Right atrium auricular region (tissue), 2 donors: ENCODE measurements around the gene ADM5. TPM values are rescaled to one million over a fixed set of nuclear protein-coding genes. Genes with fewer than 3 reads are reported as not detected.

Source experiments
- DNase-seq: peaks from one replicate; pipeline ENCODE4 v3.0.0-alpha.2; 2019; ENCODE audit warnings: low spot score
- H3K27ac ChIP-seq, 2 donors: fragments of 200-600 bp; sonication (generic); 1 replicate in 1 of 2; 2 replicates in 1 of 2; pipeline ENCODE4 v1.5.1; 2016 to 2019
- H3K27me3 ChIP-seq, 2 donors: fragments of 200-600 bp; sonication (generic); one replicate each; pipeline versions ENCODE4 v1.5.1 to v1.6.0; 2017 to 2019
- H3K36me3 ChIP-seq: fragments of 200-600 bp; sonication (generic); one replicate; pipeline ENCODE4 v1.5.1; 2016
- H3K4me1 ChIP-seq, 2 donors: fragments of 200-600 bp; sonication (generic); one replicate each; pipeline versions ENCODE4 v1.5.1 to v1.6.0; 2017 to 2019
- H3K4me3 ChIP-seq, 2 donors: fragments of 200-600 bp; sonication (generic); 1 replicate in 1 of 2; 2 replicates in 1 of 2; pipeline ENCODE4 v1.5.1; 2017 to 2019; ENCODE audit warnings: mild to moderate bottlenecking in 1 of 2, moderate library complexity in 1 of 2
- H3K9me3 ChIP-seq, 2 donors: fragments of 200-600 bp; sonication (generic); one replicate each; pipeline ENCODE4 v1.5.1; 2019
- CTCF ChIP-seq, 2 donors: fragments of 200-600 bp; sonication (generic); IDR thresholded peaks; one replicate each; pipeline ENCODE4 v1.5.1; 2019; ENCODE audit warnings: antibody characterized with exemption in 2 of 2
- total RNA-seq, 2 donors: library from RNA; depleted of rRNA; stranded (reverse); fragments of >200 nt; gene quantifications; one replicate each; pipeline ENCODE4 v1.1.0, GENCODE V29; 2016

Gene ADM5
- total RNA-seq, 2 donors from 2014 or later = 0.43 TPM; not detected in 1

DNA sequence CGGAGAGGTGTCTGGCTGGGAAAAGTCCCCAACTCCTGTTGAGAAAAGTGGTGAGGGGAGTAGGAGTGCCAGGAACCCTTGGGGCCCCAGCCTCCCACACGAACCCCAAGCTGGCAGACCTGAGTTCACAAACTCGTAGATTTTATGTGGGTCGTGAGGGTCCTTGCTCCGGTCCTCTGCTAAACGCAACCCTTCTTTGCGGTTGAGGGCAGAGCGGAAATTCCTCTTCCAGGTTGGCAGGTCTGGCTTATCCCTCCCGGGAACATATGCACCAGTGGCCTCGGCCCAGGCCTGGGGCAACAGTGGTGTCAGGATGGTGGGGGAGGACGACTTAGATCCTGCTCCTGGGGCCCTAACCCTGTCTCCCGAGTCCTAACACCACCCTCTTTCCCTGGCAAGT, 26.2 kb upstream of the ADM5 start:
- no peak overlapping the region for H3K4me3 ChIP-seq
- no peaks in the 10 kb centered on the region for H3K27me3 ChIP-seq
- no peak for DNase-seq
- H3K36me3 ChIP-seq = peaks cover 45% of the 10 kb centered on the region
- no peak for TF ChIP-seq CTCF (IDR thresholded peaks at IDR 0.05)
- no peaks in the 10 kb centered on the region for H3K9me3 ChIP-seq
- no peak overlapping the region for H3K27ac ChIP-seq
- H3K4me1 ChIP-seq = peaks cover 0 to 30% of the 10 kb centered on the region in 2 donors

DNA sequence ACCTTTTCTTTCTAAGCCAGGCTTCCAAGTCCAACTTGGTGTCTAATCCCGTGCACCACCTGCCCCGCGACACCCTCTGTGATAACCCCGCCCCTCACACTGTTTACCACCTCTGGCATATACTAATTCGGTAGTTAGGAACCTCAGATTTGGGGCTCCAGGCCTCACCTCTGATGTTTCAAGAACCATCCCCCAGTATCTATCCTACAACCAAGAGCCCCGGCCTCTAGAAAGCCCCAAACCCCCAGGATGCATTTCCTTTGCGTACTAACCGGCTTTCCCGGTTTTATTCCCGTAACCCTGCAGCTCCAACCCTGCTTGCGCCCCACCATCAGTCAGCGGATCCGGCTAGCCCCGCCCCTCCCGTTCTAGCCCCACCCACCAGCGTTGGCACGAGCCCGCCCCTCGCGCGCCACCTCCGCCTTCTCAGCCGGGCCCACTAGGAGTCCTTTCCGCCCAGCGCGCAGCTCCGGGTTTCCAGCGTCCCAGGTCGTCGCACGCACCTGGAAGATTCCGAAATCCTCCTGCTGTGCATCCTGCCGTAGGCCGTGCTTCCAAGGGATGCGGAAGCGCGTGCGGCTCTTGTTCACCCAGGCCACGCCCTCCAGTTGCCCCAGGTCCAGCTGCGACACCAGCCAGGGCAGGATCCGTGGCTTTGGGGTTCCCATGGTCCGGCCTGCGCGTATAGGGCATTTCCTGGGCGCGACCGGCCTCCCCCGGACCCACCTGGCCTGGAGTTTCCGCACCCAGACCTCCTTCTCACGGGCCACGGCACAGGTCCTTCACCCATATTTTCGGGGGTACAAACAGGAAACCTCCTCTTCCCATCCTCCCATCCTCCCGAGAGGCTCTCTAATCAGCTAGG, 25.0 kb upstream of the ADM5 start:
- Histone ChIP-seq H3K9me3 (no peaks in the 10 kb centered on the region), H3K27me3 (no peaks in the 10 kb centered on the region), H3K4me1 (peaks cover 0 to 30% of the 10 kb centered on the region in 2 donors), H3K36me3 (peaks cover 33% of the 10 kb centered on the region), H3K27ac (peak overlapping the region; percentile 83 to 84), H3K4me3 (peak overlapping the region; percentile 58 to 82)
- peak in 1 of 2 donors; percentile 41 for TF ChIP-seq CTCF (IDR thresholded peaks at IDR 0.05)
- DNase-seq = peak; percentile 90

GRCh38 chr19:49665036-49665350, 24.4 kb upstream of the ADM5 start:
- Histone ChIP-seq H3K36me3 (peaks cover 27% of the 10 kb centered on the region), H3K27ac (peak overlapping the region; percentile 83 to 84), H3K9me3 (no peaks in the 10 kb centered on the region), H3K4me3 (peak overlapping the region; percentile 58 to 82), H3K4me1 (peaks cover 0 to 30% of the 10 kb centered on the region in 2 donors), H3K27me3 (no peaks in the 10 kb centered on the region)
- DNase-seq = no peak
- TF ChIP-seq CTCF (IDR thresholded peaks at IDR 0.05) = no peak

DNA sequence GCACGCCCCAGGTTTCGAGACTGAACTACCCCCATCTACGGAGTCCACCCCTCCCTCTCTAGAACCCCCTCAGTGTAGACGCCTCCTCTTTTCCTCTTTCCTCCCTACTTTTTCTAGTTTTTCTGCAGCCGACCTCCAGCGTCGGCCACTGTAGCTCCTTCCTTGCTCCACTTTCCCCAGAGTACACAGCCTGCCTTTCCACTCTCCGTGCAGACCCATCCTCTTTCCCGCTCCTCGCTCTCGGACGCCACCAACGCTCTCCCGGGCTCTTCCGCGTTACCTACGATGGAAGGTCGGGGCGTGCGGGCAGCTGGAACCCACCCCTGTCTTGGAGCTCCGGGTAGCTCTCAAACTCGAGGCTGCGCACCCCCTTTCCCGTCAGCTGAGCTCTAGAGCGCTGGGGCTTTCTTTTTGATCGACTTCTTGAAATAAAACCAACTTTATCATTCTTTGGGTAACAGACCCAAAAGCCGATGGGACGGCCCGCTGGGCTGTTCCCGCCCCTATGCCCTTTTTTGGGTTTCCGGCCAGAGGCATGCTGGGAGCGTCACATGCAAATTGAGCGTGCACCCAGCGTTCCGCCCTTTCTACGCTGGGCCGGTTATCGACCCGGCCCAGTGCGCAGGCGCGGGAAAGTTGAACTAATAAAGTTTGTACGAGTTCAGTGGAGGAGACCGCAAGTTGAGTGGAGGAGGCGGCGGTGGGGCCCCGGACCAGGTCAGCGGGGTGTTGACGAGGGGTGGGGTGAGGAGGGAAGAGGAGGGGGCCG, 23.9 kb upstream of the ADM5 start, which contains the start of the genes BCL2L12 and IRF3:
BCL2L12 (plus strand) TSS at position 583 of the 769 bp plus-strand sequence. CDS start 760 bp downstream, outside the sequence.
IRF3 (minus strand) TSS at position 507 of the 769 bp plus-strand sequence. CDS start 1,019 bp downstream, outside the sequence.
- Histone ChIP-seq H3K36me3 (peaks cover 26% of the 10 kb centered on the region), H3K4me3 (peak within 1 kb of the TSS; percentile 58 to 82), H3K9me3 (no peaks in the 10 kb centered on the region), H3K27me3 (no peaks in the 10 kb centered on the region), H3K27ac (peak within 1 kb of the TSS; percentile 83 to 84), H3K4me1 (peaks cover 0 to 30% of the 10 kb centered on the region in 2 donors)
- DNase-seq = peak; percentile 98
- peak in 1 of 2 donors; percentile 17 for TF ChIP-seq CTCF (IDR thresholded peaks at IDR 0.05)

- TF ChIP-seq CTCF (IDR thresholded peaks at IDR 0.05) = no peak
- DNase-seq = no peak
- Histone ChIP-seq H3K27ac (peak overlapping the region; percentile 83 to 84), H3K4me1 (peaks cover 0 to 30% of the 10 kb centered on the region in 2 donors), H3K4me3 (peak overlapping the region; percentile 58 to 82), H3K9me3 (no peaks in the 10 kb centered on the region), H3K27me3 (no peaks in the 10 kb centered on the region), H3K36me3 (peaks cover 22% of the 10 kb centered on the region)
Observed at GRCh38 chr19:49666120-49666444, 23.3 kb upstream of the ADM5 start.
